A549 (cell line): ENCODE measurements around the gene SCAANT1. TPM values are rescaled to one million over a fixed set of nuclear protein-coding genes. Genes with fewer than 3 reads are reported as not detected.

ENCODE experiments used
- ATAC-seq, 2 experiments: fragments of 200-7000 bp in 1 of 2; fragments of >200 bp in 1 of 2; cut with Nextera tagmentation in 1 of 2; cut with Tn5 transposase in 1 of 2; 3 replicates each; pipeline versions ENCODE4 v1.8.0 to v1.9.1; 2018 to 2020; ENCODE audit warnings: mild to moderate bottlenecking in 1 of 2, moderate library complexity in 1 of 2
- CTCF ChIA-PET: fragments of 300-600 bp; sonication (Branson Sonifier 250); formaldehyde crosslinking; extraction: SDS; loops from one replicate; lab custom pipeline; 2021; ENCODE audit warnings: antibody characterized with exemption, inconsistent platforms; lab: Yijun Ruan, JAX
- POLR2A ChIA-PET: fragments of 350-600 bp; formaldehyde crosslinking; extraction: SDS; loops from one replicate; lab custom pipeline; 2021; ENCODE audit warnings: antibody characterized with exemption, inconsistent platforms; lab: Yijun Ruan, JAX
- DNase-seq, 2 experiments: peaks; one replicate each; pipeline versions ENCODE4 v3.0.0 to v3.0.0-alpha.2; 2011 to 2016; ENCODE audit warnings: low read depth in 1 of 2, low spot score in 1 of 2
- FAIRE-seq: peaks from 2 replicates; lab custom pipeline; 2011; peaks lifted over from hg19 to GRCh38; lab: Jason Lieb, UNC
- H3K27ac ChIP-seq, 2 experiments: fragments of >200 bp; sonication (Bioruptor Twin); formaldehyde crosslinking; 3 replicates each; pipeline ENCODE4 v1.5.1; 2016 to 2017
- H3K4me1 ChIP-seq: fragments of >200 bp; sonication (Bioruptor Twin); formaldehyde crosslinking; 3 replicates; pipeline ENCODE4 v1.6.1; 2016
- H3K4me2 ChIP-seq: fragments of >200 bp; sonication (Bioruptor Twin); formaldehyde crosslinking; 3 replicates; pipeline ENCODE4 v1.6.1; 2016
- H3K4me3 ChIP-seq: fragments of >200 bp; sonication (Bioruptor Twin); formaldehyde crosslinking; 3 replicates; pipeline ENCODE4 v1.5.1; 2016
- H3K9me3 ChIP-seq: fragments of >200 bp; sonication (Bioruptor Twin); formaldehyde crosslinking; 3 replicates; pipeline ENCODE4 v1.6.1; 2016
- BHLHE40 ChIP-seq: IDR thresholded peaks from 2 replicates; pipeline ENCODE4 v1.6.1; 2012; ENCODE audit warnings: low read depth, low read length, inconsistent platforms
- EHF ChIP-seq: fragments of 250-450 bp; sonication (Bioruptor Pico); IDR thresholded peaks from 2 replicates; pipeline ENCODE4 v1.5.0; 2020; ENCODE audit warnings: mild to moderate bottlenecking
- EHMT2 ChIP-seq: fragments of 200-600 bp; sonication (generic); IDR thresholded peaks from 2 replicates; pipeline ENCODE4 v1.6.1; 2016; ENCODE audit warnings: antibody characterized with exemption, low read depth, mild to moderate bottlenecking, moderate library complexity
- EP300 ChIP-seq, 2 experiments: fragments of >200 bp; sonication (Bioruptor Twin); formaldehyde crosslinking; IDR thresholded peaks; 2 replicates in 1 of 2; 3 replicates in 1 of 2; pipeline ENCODE4 v1.6.1; 2016 to 2017
- ESRRA ChIP-seq: fragments of 150-350 bp; IDR thresholded peaks from 2 replicates; pipeline ENCODE4 v1.6.1; 2014; ENCODE audit warnings: mild to moderate bottlenecking, low read length, borderline replicate concordance
- HDAC2 ChIP-seq: fragments of 200-600 bp; sonication (generic); IDR thresholded peaks from 2 replicates; pipeline ENCODE4 v1.6.1; 2016
- HOXB13 ChIP-seq: fragments of 250-450 bp; sonication (Bioruptor Pico); IDR thresholded peaks from 2 replicates; pipeline ENCODE4 v1.5.0; 2020; ENCODE audit warnings: low read depth, mild to moderate bottlenecking, moderate library complexity
- HOXB5 ChIP-seq: fragments of 250-450 bp; sonication (Bioruptor Pico); IDR thresholded peaks from 2 replicates; pipeline ENCODE4 v1.5.0; 2020; ENCODE audit warnings: mild to moderate bottlenecking, moderate library complexity
- JUNB ChIP-seq: fragments of >200 bp; sonication (Bioruptor Twin); formaldehyde crosslinking; IDR thresholded peaks from 2 replicates; pipeline ENCODE4 v1.6.1; 2016
- NPAS2 ChIP-seq: fragments of 250-450 bp; sonication (Bioruptor Pico); IDR thresholded peaks from 2 replicates; pipeline ENCODE4 v1.8.0; 2022; ENCODE audit warnings: mild to moderate bottlenecking, moderate library complexity, borderline replicate concordance
- POLR2A ChIP-seq: IDR thresholded peaks from 2 replicates; pipeline ENCODE4 v1.6.1; 2012; ENCODE audit warnings: mild to moderate bottlenecking, low read length
- RAD21 ChIP-seq, 2 experiments: fragments of >200 bp in 1 of 2; sonication (Bioruptor Twin) in 1 of 2; formaldehyde crosslinking in 1 of 2; IDR thresholded peaks in 1 of 2; conservative IDR thresholded peaks in 1 of 2; 2 replicates in 1 of 2; 3 replicates in 1 of 2; pipeline ENCODE4 v1.6.1; 2012 to 2018; ENCODE audit warnings: inconsistent platforms in 1 of 2
- RNF2 ChIP-seq: fragments of 200-600 bp; sonication (generic); IDR thresholded peaks from 2 replicates; pipeline ENCODE4 v1.6.1; 2016; ENCODE audit warnings: low read depth, mild to moderate bottlenecking, antibody characterized with exemption, moderate library complexity, borderline replicate concordance
- SMC3 ChIP-seq: fragments of >200 bp; sonication (Bioruptor Twin); formaldehyde crosslinking; IDR thresholded peaks from 3 replicates; pipeline ENCODE4 v1.6.1; 2018; ENCODE audit warnings: inconsistent platforms
- TFCP2L1 ChIP-seq: fragments of 250-450 bp; sonication (Bioruptor Pico); IDR thresholded peaks from 2 replicates; pipeline ENCODE4 v1.5.0; 2021; ENCODE audit warnings: mild to moderate bottlenecking
- TP53 ChIP-seq: fragments of 250-450 bp; sonication (Bioruptor Pico); IDR thresholded peaks from 2 replicates; pipeline ENCODE4 v1.5.0; 2021; ENCODE audit warnings: mild to moderate bottlenecking, moderate library complexity
- ZC3H11A ChIP-seq: fragments of 450-650 bp; IDR thresholded peaks from 2 replicates; pipeline ENCODE4 v1.6.1; 2014; ENCODE audit warnings: antibody characterized with exemption, mild to moderate bottlenecking
- ZNF302 ChIP-seq: fragments of 250-450 bp; sonication (Bioruptor Pico); IDR thresholded peaks from 2 replicates; pipeline ENCODE4 v1.9.0; 2021; ENCODE audit warnings: inconsistent platforms, mild to moderate bottlenecking, moderate library complexity
- WGBS: methylation state at CpG from one replicate; pipeline ENCODE4 v1.1.6; 2017; ENCODE audit errors: missing lambda C conversion rate; 5-methylcytosine and 5-hydroxymethylcytosine counted together
- polyA plus RNA-seq, 4 experiments: library from polyadenylated mRNA; depleted of rRNA in 3 of 4; stranded (reverse); fragments of >200 nt; fragmentation: RNase III in 1 of 4; extraction: RNeasy Plus Mini Kit Qiagen cat#74134 plus additional on column Dnase treatment in 1 of 4; gene quantifications; 2 replicates in 3 of 4; 3 replicates in 1 of 4; pipeline ENCODE4 v1.2.3, GENCODE V29; 2011 to 2017
- TF ChIP-seq, protein P1 (sequence below): IDR thresholded peaks from 2 replicates; pipeline ENCODE4 v1.6.1; 2012
- TF ChIP-seq, protein P2 (sequence below): fragments of >200 bp; sonication (Bioruptor Twin); formaldehyde crosslinking; IDR thresholded peaks from 3 replicates; pipeline ENCODE4 v1.5.1; 2016
- TF ChIP-seq, protein P3 (sequence below): IDR thresholded peaks from 2 replicates; pipeline ENCODE4 v1.6.1; 2012
- TF ChIP-seq, protein P4 (sequence below): fragments of 150-350 bp; IDR thresholded peaks from 2 replicates; pipeline ENCODE4 v1.6.1; 2014; ENCODE audit warnings: low read depth, mild to moderate bottlenecking, low read length
- TF ChIP-seq, protein P5 (sequence below): fragments of 450-650 bp; IDR thresholded peaks from 2 replicates; pipeline ENCODE4 v1.6.1; 2014; ENCODE audit warnings: antibody characterized with exemption
- TF ChIP-seq, protein P6 (sequence below): fragments of >200 bp; sonication (Bioruptor Twin); formaldehyde crosslinking; IDR thresholded peaks from 2 replicates; pipeline ENCODE4 v1.6.1; 2016

SCAANT1 gene
- polyA plus RNA-seq, 2 of the 4 experiments (the other 2 are of a cell fraction), result not detected

DNA sequence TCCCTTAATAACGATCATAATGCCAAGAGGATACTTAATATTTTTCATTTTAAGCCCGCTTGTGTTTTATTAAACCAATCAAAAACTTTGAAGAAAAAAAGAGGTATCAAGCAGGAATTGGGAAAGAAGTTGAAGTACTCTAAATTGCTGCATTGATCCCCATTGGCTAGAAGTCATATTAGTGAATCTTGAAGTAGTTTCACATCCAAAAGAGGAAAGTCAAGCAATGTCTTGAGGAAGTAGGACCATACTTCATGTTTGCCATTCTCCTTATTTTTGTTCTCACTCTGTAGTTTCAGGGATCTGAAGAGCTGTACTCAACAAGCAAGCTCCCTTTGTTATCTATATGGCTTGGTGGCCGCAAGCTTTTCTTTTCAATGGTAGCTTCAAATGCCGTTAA, 2.2 kb downstream of the SCAANT1 start:
- TF ChIP-seq RAD21 (conservative IDR thresholded peaks at IDR 0.05 in 1 of 2, IDR thresholded peaks at IDR 0.05 in 1 of 2), result no peak
- no peak for TF ChIP-seq TFCP2L1 (CRISPR knock-in tag)
- no peak for TF ChIP-seq HDAC2
- no peak for TF ChIP-seq ESRRA
- TF ChIP-seq, protein P1, sequence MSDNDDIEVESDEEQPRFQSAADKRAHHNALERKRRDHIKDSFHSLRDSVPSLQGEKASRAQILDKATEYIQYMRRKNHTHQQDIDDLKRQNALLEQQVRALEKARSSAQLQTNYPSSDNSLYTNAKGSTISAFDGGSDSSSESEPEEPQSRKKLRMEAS, result no peak
- no peak for TF ChIP-seq ZNF302 (CRISPR knock-in tag)
- TF ChIP-seq POLR2A, result no peak
- TF ChIP-seq, all 56 proteins: peak for 0
- Histone ChIP-seq H3K9me3 (no peaks in the 10 kb centered on the region), H3K4me3 (no peak overlapping the region), H3K27ac (no peak overlapping the region), H3K4me2 (no peak overlapping the region; the same call in 2 of the 3 replicates), H3K4me1 (peaks cover 23% of the 10 kb centered on the region)
- 89% methylated on average over 4 of the region's 4 CpGs for WGBS
- CTCF ChIA-PET, result no interaction called here
- FAIRE-seq, result no peak
- DNase-seq, result no peak
- POLR2A ChIA-PET, result no interaction called here
- ATAC-seq, result no peak

DNA sequence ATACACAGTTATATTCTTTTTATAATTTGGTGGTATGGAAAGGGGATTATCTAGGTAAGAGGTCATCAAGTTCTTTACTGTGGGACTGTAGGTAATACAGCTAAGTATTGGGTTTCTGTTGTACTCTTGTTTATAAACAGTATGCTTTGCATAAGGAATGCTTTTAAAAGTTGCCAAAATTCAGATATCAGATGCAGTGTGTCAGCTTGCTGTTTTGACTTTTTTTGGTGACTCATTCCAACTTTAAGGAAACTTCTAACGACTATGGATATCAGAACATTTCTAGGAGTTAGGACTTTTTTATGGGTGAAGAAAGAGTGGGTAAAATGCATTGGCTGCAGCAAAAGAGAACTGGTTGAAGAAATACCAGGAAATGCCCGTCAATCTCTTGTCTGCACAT, 2.8 kb downstream of the SCAANT1 start:
- ATAC-seq, result no peak
- Histone ChIP-seq H3K4me1 (peaks cover 23% of the 10 kb centered on the region), H3K27ac (no peak overlapping the region), H3K9me3 (no peaks in the 10 kb centered on the region), H3K4me3 (no peak overlapping the region)
- no peak for FAIRE-seq
- no peak for DNase-seq
- ChIA-PET POLR2A (no interaction called here), CTCF (no interaction called here)
- WGBS, result 86% methylated on average over 2 of the region's 2 CpGs
- TF ChIP-seq SMC3 (no peak), TP53 (CRISPR knock-in tag) (no peak), EHF (no peak), BHLHE40 (no peak), POLR2A (no peak), HOXB13 (CRISPR knock-in tag) (no peak), ZNF302 (CRISPR knock-in tag) (no peak), EP300 (IDR thresholded peaks at IDR 0.05) (no peak), JUNB (no peak), RAD21 (conservative IDR thresholded peaks at IDR 0.05 in 1 of 2, IDR thresholded peaks at IDR 0.05 in 1 of 2) (no peak), RNF2 (no peak), HOXB5 (CRISPR knock-in tag) (no peak), ZC3H11A (no peak), EHMT2 (no peak), NPAS2 (no peak)
- TF ChIP-seq, protein P2, sequence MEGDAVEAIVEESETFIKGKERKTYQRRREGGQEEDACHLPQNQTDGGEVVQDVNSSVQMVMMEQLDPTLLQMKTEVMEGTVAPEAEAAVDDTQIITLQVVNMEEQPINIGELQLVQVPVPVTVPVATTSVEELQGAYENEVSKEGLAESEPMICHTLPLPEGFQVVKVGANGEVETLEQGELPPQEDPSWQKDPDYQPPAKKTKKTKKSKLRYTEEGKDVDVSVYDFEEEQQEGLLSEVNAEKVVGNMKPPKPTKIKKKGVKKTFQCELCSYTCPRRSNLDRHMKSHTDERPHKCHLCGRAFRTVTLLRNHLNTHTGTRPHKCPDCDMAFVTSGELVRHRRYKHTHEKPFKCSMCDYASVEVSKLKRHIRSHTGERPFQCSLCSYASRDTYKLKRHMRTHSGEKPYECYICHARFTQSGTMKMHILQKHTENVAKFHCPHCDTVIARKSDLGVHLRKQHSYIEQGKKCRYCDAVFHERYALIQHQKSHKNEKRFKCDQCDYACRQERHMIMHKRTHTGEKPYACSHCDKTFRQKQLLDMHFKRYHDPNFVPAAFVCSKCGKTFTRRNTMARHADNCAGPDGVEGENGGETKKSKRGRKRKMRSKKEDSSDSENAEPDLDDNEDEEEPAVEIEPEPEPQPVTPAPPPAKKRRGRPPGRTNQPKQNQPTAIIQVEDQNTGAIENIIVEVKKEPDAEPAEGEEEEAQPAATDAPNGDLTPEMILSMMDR, result no peak
- TF ChIP-seq, protein P3, sequence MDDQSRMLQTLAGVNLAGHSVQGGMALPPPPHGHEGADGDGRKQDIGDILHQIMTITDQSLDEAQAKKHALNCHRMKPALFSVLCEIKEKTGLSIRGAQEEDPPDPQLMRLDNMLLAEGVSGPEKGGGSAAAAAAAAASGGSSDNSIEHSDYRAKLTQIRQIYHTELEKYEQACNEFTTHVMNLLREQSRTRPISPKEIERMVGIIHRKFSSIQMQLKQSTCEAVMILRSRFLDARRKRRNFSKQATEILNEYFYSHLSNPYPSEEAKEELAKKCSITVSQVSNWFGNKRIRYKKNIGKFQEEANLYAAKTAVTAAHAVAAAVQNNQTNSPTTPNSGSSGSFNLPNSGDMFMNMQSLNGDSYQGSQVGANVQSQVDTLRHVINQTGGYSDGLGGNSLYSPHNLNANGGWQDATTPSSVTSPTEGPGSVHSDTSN, result no peak
- TF ChIP-seq, protein P4, sequence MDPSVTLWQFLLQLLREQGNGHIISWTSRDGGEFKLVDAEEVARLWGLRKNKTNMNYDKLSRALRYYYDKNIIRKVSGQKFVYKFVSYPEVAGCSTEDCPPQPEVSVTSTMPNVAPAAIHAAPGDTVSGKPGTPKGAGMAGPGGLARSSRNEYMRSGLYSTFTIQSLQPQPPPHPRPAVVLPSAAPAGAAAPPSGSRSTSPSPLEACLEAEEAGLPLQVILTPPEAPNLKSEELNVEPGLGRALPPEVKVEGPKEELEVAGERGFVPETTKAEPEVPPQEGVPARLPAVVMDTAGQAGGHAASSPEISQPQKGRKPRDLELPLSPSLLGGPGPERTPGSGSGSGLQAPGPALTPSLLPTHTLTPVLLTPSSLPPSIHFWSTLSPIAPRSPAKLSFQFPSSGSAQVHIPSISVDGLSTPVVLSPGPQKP, result no peak
- TF ChIP-seq, protein P5, sequence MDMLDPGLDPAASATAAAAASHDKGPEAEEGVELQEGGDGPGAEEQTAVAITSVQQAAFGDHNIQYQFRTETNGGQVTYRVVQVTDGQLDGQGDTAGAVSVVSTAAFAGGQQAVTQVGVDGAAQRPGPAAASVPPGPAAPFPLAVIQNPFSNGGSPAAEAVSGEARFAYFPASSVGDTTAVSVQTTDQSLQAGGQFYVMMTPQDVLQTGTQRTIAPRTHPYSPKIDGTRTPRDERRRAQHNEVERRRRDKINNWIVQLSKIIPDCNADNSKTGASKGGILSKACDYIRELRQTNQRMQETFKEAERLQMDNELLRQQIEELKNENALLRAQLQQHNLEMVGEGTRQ, result no peak
- TF ChIP-seq, protein P6, sequence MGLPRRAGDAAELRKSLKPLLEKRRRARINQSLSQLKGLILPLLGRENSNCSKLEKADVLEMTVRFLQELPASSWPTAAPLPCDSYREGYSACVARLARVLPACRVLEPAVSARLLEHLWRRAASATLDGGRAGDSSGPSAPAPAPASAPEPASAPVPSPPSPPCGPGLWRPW, result no peak
- TF ChIP-seq, all 56 proteins: peak for 0
- no peak overlapping the region for H3K4me2 ChIP-seq
